ENCODE measurements around the gene FGFR2.

The FGFR2 gene

GRCh38 chr10:121469797-121470606 lies 128.2 kb downstream of the FGFR2 start:
- no peak overlapping the region for H3K27ac ChIP-seq
- H3K27me3 ChIP-seq (replicated peaks) = no peaks in the 10 kb centered on the region
- H3K36me3 ChIP-seq (replicated peaks) = no peaks in the 10 kb centered on the region
- no peak for TF ChIP-seq CTCF (IDR thresholded peaks at IDR 0.05; ENCODE audit: low read depth, low read length, missing control alignments)
- in situ Hi-C loops (cut with HindIII; ENCODE audit: low pct_ligation_motif_present, low sequenced_read_pairs) = no loop called here
- no peak for DNase-seq
- H3K4me3 ChIP-seq (ENCODE audit: low read depth, low read length) = no peak overlapping the region

- no peak for DNase-seq
- in situ Hi-C loops (cut with HindIII; ENCODE audit: low pct_ligation_motif_present, low sequenced_read_pairs) = no loop called here
- TF ChIP-seq CTCF (IDR thresholded peaks at IDR 0.05; ENCODE audit: low read depth, low read length, missing control alignments) = no peak
- Histone ChIP-seq H3K27ac (no peak overlapping the region), H3K36me3 (replicated peaks) (no peaks in the 10 kb centered on the region), H3K4me3 (ENCODE audit: low read depth, low read length) (no peak overlapping the region), H3K27me3 (replicated peaks) (no peaks in the 10 kb centered on the region)
These were observed 129.5 kb downstream of the FGFR2 start for GRCh38 chr10:121468726-121469125.

- in situ Hi-C loops (cut with HindIII; ENCODE audit: low pct_ligation_motif_present, low sequenced_read_pairs) = no loop called here
- Histone ChIP-seq H3K27me3 (replicated peaks) (no peaks in the 10 kb centered on the region), H3K4me3 (ENCODE audit: low read depth, low read length) (no peak overlapping the region), H3K27ac (no peak overlapping the region), H3K36me3 (replicated peaks) (no peaks in the 10 kb centered on the region)
- DNase-seq = no peak
- TF ChIP-seq CTCF (IDR thresholded peaks at IDR 0.05; ENCODE audit: low read depth, low read length, missing control alignments) = no peak
These were observed 131.8 kb downstream of the FGFR2 start for GRCh38 chr10:121466424-121466823.

- no peaks in the 10 kb centered on the region for H3K36me3 ChIP-seq (replicated peaks)
- no peak overlapping the region for H3K27ac ChIP-seq
- in situ Hi-C loops (cut with HindIII; ENCODE audit: low pct_ligation_motif_present, low sequenced_read_pairs) = no loop called here
- TF ChIP-seq CTCF (IDR thresholded peaks at IDR 0.05; ENCODE audit: low read depth, low read length, missing control alignments) = no peak
- DNase-seq = no peak
- H3K27me3 ChIP-seq (replicated peaks) = no peaks in the 10 kb centered on the region
- no peak overlapping the region for H3K4me3 ChIP-seq (ENCODE audit: low read depth, low read length)
These were observed 133.0 kb downstream of the FGFR2 start for GRCh38 chr10:121465215-121465614.

GRCh38 chr10:121464517-121464916 lies 133.7 kb downstream of the FGFR2 start:
- Histone ChIP-seq H3K36me3 (replicated peaks) (no peaks in the 10 kb centered on the region), H3K27ac (no peak overlapping the region), H3K27me3 (replicated peaks) (no peaks in the 10 kb centered on the region), H3K4me3 (ENCODE audit: low read depth, low read length) (no peak overlapping the region)
- in situ Hi-C loops (cut with HindIII; ENCODE audit: low pct_ligation_motif_present, low sequenced_read_pairs) = no loop called here
- no peak for DNase-seq
- no peak for TF ChIP-seq CTCF (IDR thresholded peaks at IDR 0.05; ENCODE audit: low read depth, low read length, missing control alignments)

GRCh38 chr10:121462955-121463354 lies 135.3 kb downstream of the FGFR2 start:
- TF ChIP-seq CTCF (IDR thresholded peaks at IDR 0.05; ENCODE audit: low read depth, low read length, missing control alignments) = no peak
- DNase-seq = no peak
- Histone ChIP-seq H3K27me3 (replicated peaks) (no peaks in the 10 kb centered on the region), H3K36me3 (replicated peaks) (no peaks in the 10 kb centered on the region), H3K27ac (no peak overlapping the region), H3K4me3 (ENCODE audit: low read depth, low read length) (no peak overlapping the region)
- in situ Hi-C loops (cut with HindIII; ENCODE audit: low pct_ligation_motif_present, low sequenced_read_pairs) = no loop called here
